Measurements from ENCODE around the gene PLEKHA6.
"Not testable (repeated sequence)": the region's sequence is repeated elsewhere in the genome, so short reads cannot be mapped to it uniquely, and the experiment has no call there.

PLEKHA6 gene

GRCh38 chr1:204242920-204243319 lies 116.8 kb downstream of the PLEKHA6 start:
- H3K9me3 ChIP-seq (ENCODE audit: control insufficient read depth, insufficient read depth, low read length), result no peaks in the 10 kb centered on the region
- no CpG with 5 or more reads among the region's 10 CpGs for WGBS (ENCODE audit: insufficient coverage, insufficient read length)
- no peak for DNase-seq (ENCODE audit: low read depth, low spot score)
- H3K27ac ChIP-seq (ENCODE audit: low read length), result no peak overlapping the region
- H3K36me3 ChIP-seq (ENCODE audit: control insufficient read depth, insufficient read depth, low read length), result 0 out of 2 replicates have a peak, but pooled peaks cover 2% of the 10 kb centered on the region
- H3K4me1 ChIP-seq (ENCODE audit: control insufficient read depth, insufficient read depth, low read length), result no peaks in the 10 kb centered on the region
- H3K4me3 ChIP-seq (ENCODE audit: low read length), result no peak overlapping the region
- no peaks in the 10 kb centered on the region for H3K27me3 ChIP-seq (ENCODE audit: control insufficient read depth, insufficient read depth, low read length)

GRCh38 chr1:204241914-204242313 lies 117.8 kb downstream of the PLEKHA6 start:
- 0 out of 2 replicates have a peak, but pooled peaks cover 2% of the 10 kb centered on the region for H3K36me3 ChIP-seq (ENCODE audit: control insufficient read depth, insufficient read depth, low read length)
- no peaks in the 10 kb centered on the region for H3K9me3 ChIP-seq (ENCODE audit: control insufficient read depth, insufficient read depth, low read length)
- no CpG with 5 or more reads among the region's 5 CpGs for WGBS (ENCODE audit: insufficient coverage, insufficient read length)

GRCh38 chr1:204241050-204241449 lies 118.7 kb downstream of the PLEKHA6 start:
- H3K36me3 ChIP-seq (ENCODE audit: control insufficient read depth, insufficient read depth, low read length), result 0 out of 2 replicates have a peak, but pooled peaks cover 2% of the 10 kb centered on the region
- WGBS (ENCODE audit: insufficient coverage, insufficient read length), result no CpG with 5 or more reads among the region's 2 CpGs
- H3K27ac ChIP-seq (ENCODE audit: low read length), result no peak overlapping the region
- DNase-seq (ENCODE audit: low read depth, low spot score), result no peak
- no peaks in the 10 kb centered on the region for H3K4me1 ChIP-seq (ENCODE audit: control insufficient read depth, insufficient read depth, low read length)
- H3K27me3 ChIP-seq (ENCODE audit: control insufficient read depth, insufficient read depth, low read length), result no peaks in the 10 kb centered on the region
- no peak overlapping the region for H3K4me3 ChIP-seq (ENCODE audit: low read length)
- no peaks in the 10 kb centered on the region for H3K9me3 ChIP-seq (ENCODE audit: control insufficient read depth, insufficient read depth, low read length)

More at GRCh38 chr1:204241914-204242313, 117.8 kb downstream of the PLEKHA6 start:
- Histone ChIP-seq H3K27ac (ENCODE audit: low read length) (no peak overlapping the region), H3K4me1 (ENCODE audit: control insufficient read depth, insufficient read depth, low read length) (no peaks in the 10 kb centered on the region), H3K27me3 (ENCODE audit: control insufficient read depth, insufficient read depth, low read length) (no peaks in the 10 kb centered on the region), H3K4me3 (ENCODE audit: low read length) (no peak overlapping the region)
- DNase-seq (ENCODE audit: low read depth, low spot score), result no peak

GRCh38 chr1:204240233-204240632 lies 119.5 kb downstream of the PLEKHA6 start:
- Histone ChIP-seq H3K4me3 (ENCODE audit: low read length) (no peak overlapping the region), H3K9me3 (ENCODE audit: control insufficient read depth, insufficient read depth, low read length) (no peaks in the 10 kb centered on the region), H3K36me3 (ENCODE audit: control insufficient read depth, insufficient read depth, low read length) (0 out of 2 replicates have a peak, but pooled peaks cover 2% of the 10 kb centered on the region), H3K4me1 (ENCODE audit: control insufficient read depth, insufficient read depth, low read length) (no peaks in the 10 kb centered on the region), H3K27ac (ENCODE audit: low read length) (no peak overlapping the region), H3K27me3 (ENCODE audit: control insufficient read depth, insufficient read depth, low read length) (no peaks in the 10 kb centered on the region)
- DNase-seq (ENCODE audit: low read depth, low spot score), result no peak
- WGBS (ENCODE audit: insufficient coverage, insufficient read length), result no CpG with 5 or more reads among the region's 1 CpG

GRCh38 chr1:204239401-204239800 lies 120.3 kb downstream of the PLEKHA6 start:
- DNase-seq (ENCODE audit: low read depth, low spot score); H3K4me3 ChIP-seq (ENCODE audit: low read length); H3K27me3 ChIP-seq (ENCODE audit: control insufficient read depth, insufficient read depth, low read length); H3K4me1 ChIP-seq (ENCODE audit: control insufficient read depth, insufficient read depth, low read length); H3K36me3 ChIP-seq (ENCODE audit: control insufficient read depth, insufficient read depth, low read length); H3K9me3 ChIP-seq (ENCODE audit: control insufficient read depth, insufficient read depth, low read length); H3K27ac ChIP-seq (ENCODE audit: low read length): not testable (repeated sequence)
- WGBS (ENCODE audit: insufficient coverage, insufficient read length), result no CpG with 5 or more reads among the region's 3 CpGs

GRCh38 chr1:204238520-204238919 lies 121.2 kb downstream of the PLEKHA6 start:
- WGBS (ENCODE audit: insufficient coverage, insufficient read length), result no CpG with 5 or more reads among the region's 2 CpGs
- not testable (repeated sequence) for H3K27me3 ChIP-seq (ENCODE audit: control insufficient read depth, insufficient read depth, low read length); DNase-seq (ENCODE audit: low read depth, low spot score); H3K4me1 ChIP-seq (ENCODE audit: control insufficient read depth, insufficient read depth, low read length); H3K9me3 ChIP-seq (ENCODE audit: control insufficient read depth, insufficient read depth, low read length); H3K36me3 ChIP-seq (ENCODE audit: control insufficient read depth, insufficient read depth, low read length); H3K4me3 ChIP-seq (ENCODE audit: low read length); H3K27ac ChIP-seq (ENCODE audit: low read length)

- no CpG with 5 or more reads among the region's 1 CpG for WGBS (ENCODE audit: insufficient coverage, insufficient read length)
- H3K27me3 ChIP-seq (ENCODE audit: control insufficient read depth, insufficient read depth, low read length); DNase-seq (ENCODE audit: low read depth, low spot score); H3K4me1 ChIP-seq (ENCODE audit: control insufficient read depth, insufficient read depth, low read length); H3K27ac ChIP-seq (ENCODE audit: low read length); H3K9me3 ChIP-seq (ENCODE audit: control insufficient read depth, insufficient read depth, low read length); H3K36me3 ChIP-seq (ENCODE audit: control insufficient read depth, insufficient read depth, low read length); H3K4me3 ChIP-seq (ENCODE audit: low read length): not testable (repeated sequence)
Measured at GRCh38 chr1:204237515-204237914, 122.2 kb downstream of the PLEKHA6 start.

GRCh38 chr1:204232526-204232925 lies 127.2 kb downstream of the PLEKHA6 start:
- Histone ChIP-seq H3K4me1 (ENCODE audit: control insufficient read depth, insufficient read depth, low read length) (no peaks in the 10 kb centered on the region), H3K27ac (ENCODE audit: low read length) (no peak overlapping the region), H3K36me3 (ENCODE audit: control insufficient read depth, insufficient read depth, low read length) (no peaks in the 10 kb centered on the region), H3K4me3 (ENCODE audit: low read length) (no peak overlapping the region), H3K27me3 (ENCODE audit: control insufficient read depth, insufficient read depth, low read length) (no peaks in the 10 kb centered on the region), H3K9me3 (ENCODE audit: control insufficient read depth, insufficient read depth, low read length) (no peaks in the 10 kb centered on the region)
- DNase-seq (ENCODE audit: low read depth, low spot score), result no peak

GRCh38 chr1:204230211-204230610 lies 129.5 kb downstream of the PLEKHA6 start:
- Histone ChIP-seq H3K4me1 (ENCODE audit: control insufficient read depth, insufficient read depth, low read length) (no peaks in the 10 kb centered on the region), H3K27ac (ENCODE audit: low read length) (no peak overlapping the region), H3K9me3 (ENCODE audit: control insufficient read depth, insufficient read depth, low read length) (no peaks in the 10 kb centered on the region), H3K36me3 (ENCODE audit: control insufficient read depth, insufficient read depth, low read length) (no peaks in the 10 kb centered on the region; the same call in 1 of the 2 replicates), H3K27me3 (ENCODE audit: control insufficient read depth, insufficient read depth, low read length) (no peaks in the 10 kb centered on the region), H3K4me3 (ENCODE audit: low read length) (no peak overlapping the region)
- DNase-seq (ENCODE audit: low read depth, low spot score), result no peak
- WGBS (ENCODE audit: insufficient coverage, insufficient read length), result no CpG with 5 or more reads among the region's 14 CpGs

- Histone ChIP-seq H3K4me1 (ENCODE audit: control insufficient read depth, insufficient read depth, low read length) (no peaks in the 10 kb centered on the region), H3K4me3 (ENCODE audit: low read length) (no peak overlapping the region), H3K27me3 (ENCODE audit: control insufficient read depth, insufficient read depth, low read length) (no peaks in the 10 kb centered on the region), H3K9me3 (ENCODE audit: control insufficient read depth, insufficient read depth, low read length) (no peaks in the 10 kb centered on the region), H3K27ac (ENCODE audit: low read length) (no peak overlapping the region), H3K36me3 (ENCODE audit: control insufficient read depth, insufficient read depth, low read length) (no peaks in the 10 kb centered on the region; the same call in 1 of the 2 replicates)
- DNase-seq (ENCODE audit: low read depth, low spot score), result no peak
- WGBS (ENCODE audit: insufficient coverage, insufficient read length), result no CpG with 5 or more reads among the region's 13 CpGs
Measured at GRCh38 chr1:204228896-204229295, 130.8 kb downstream of the PLEKHA6 start.

- no peaks in the 10 kb centered on the region for H3K27me3 ChIP-seq (ENCODE audit: control insufficient read depth, insufficient read depth, low read length)
- no peak overlapping the region for H3K27ac ChIP-seq (ENCODE audit: low read length)
- no peaks in the 10 kb centered on the region; the same call in 1 of the 2 replicates for H3K36me3 ChIP-seq (ENCODE audit: control insufficient read depth, insufficient read depth, low read length)
- H3K9me3 ChIP-seq (ENCODE audit: control insufficient read depth, insufficient read depth, low read length), result no peaks in the 10 kb centered on the region
- no peak for DNase-seq (ENCODE audit: low read depth, low spot score)
- no CpG with 5 or more reads among the region's 20 CpGs for WGBS (ENCODE audit: insufficient coverage, insufficient read length)
- H3K4me3 ChIP-seq (ENCODE audit: low read length), result no peak overlapping the region
- no peaks in the 10 kb centered on the region for H3K4me1 ChIP-seq (ENCODE audit: control insufficient read depth, insufficient read depth, low read length)
Measured at GRCh38 chr1:204227996-204228785, 131.5 kb downstream of the PLEKHA6 start.

All from iPS DF 6.9 (cell line).